HG02840 (cell line): ENCODE measurements around the gene BAZ1B.
"Not testable (repeated sequence)": the region's sequence is repeated elsewhere in the genome, so short reads cannot be mapped to it uniquely, and the experiment has no call there.

Experiments
- ATAC-seq: cut with Tn5 transposase; IDR thresholded peaks from one replicate; pipeline ENCODE4 v1.9.1; 2021; ENCODE audit warnings: mild to moderate bottlenecking, moderate library complexity, moderate number of reproducible peaks; ENCODE audit not compliant: unreplicated experiment, low FRiP score

BAZ1B gene

GRCh38 chr7:73539709-73540108 is 17.6 kb upstream of the BAZ1B start:
- ATAC-seq: no peak

- not testable (repeated sequence) for ATAC-seq
Observed at GRCh38 chr7:73538510-73538909, 16.4 kb upstream of the BAZ1B start.

GRCh38 chr7:73537051-73537450 is 15.0 kb upstream of the BAZ1B start:
- no peak for ATAC-seq

- ATAC-seq: no peak
Observed at GRCh38 chr7:73536479-73536878, 14.4 kb upstream of the BAZ1B start.

DNA sequence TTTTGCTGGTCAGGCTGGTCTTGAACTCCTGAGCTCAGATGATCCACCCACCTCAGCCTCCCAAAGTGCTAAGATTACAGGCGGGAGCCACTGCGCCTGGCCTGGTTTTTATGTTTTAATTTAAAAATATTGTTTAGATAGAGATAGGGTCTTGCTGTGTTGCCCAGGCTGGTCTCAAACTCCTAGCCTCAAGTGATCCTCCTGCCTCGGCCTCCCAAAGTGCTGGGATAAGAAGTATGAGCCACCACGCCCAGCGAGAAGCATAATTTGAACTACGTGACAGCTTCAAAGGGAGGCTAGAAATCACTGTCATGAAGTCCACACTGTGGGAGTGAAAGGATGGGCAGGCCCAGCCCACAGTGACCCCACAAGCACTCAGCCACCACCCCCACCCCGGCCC is 13.8 kb upstream of the BAZ1B start:
- ATAC-seq: not testable (repeated sequence)

DNA sequence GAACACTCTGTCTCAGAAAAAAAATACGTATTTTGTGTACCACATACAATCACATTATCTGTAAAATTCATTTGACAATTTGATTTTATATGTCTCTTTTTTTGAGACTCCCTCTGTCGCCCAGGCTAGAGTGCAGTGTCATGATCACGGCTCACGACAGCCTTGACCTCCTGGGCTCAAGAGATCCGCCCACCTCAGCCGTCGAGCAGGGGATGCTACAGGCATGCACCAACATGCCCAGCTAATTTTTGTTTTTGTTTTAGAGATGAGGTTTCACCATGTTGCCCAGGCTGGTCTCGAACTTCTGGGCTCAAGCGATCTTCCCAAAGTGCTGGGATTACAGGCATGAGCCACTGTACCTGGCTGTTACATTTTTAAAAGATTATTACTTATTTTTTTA is 11.6 kb upstream of the BAZ1B start:
- no peak for ATAC-seq

DNA sequence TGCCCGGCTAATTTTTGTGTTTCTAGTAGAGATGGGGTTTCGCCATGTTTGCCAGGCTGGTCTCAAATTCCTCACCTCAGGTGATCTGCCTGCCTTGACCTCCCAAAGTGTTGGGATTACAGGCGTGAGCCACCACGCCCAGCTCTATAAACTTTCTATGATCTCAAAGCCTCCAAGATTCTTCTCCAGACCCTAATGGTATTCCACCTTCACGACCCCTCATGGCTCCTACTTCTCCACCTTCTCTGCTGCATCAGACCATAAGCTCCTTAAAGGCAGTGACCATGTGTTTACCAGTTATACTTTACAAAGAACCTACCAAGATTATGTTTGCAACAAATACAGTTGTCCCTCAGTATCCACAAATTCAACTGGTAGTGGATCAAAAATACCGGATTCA is 10.1 kb upstream of the BAZ1B start:
- ATAC-seq: no peak

DNA sequence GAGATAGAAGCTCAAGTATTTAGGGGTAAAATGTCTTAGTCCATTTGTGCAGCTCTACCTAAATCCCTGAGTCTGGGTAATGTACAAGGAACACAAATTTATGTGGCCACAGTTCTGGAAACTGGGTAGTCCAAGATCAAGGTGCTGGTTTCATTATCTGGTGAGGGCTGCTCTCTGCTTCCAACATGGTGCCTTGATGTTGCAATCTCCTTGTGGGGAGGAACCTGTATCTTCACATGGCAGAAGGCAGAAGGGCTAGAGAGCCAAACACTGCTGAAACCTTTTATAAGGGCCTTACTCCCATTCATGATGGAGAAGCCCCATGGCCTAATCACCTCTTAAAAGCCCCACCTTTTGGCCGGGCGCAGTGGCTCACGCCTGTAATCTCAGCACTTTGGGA is 8.7 kb upstream of the BAZ1B start:
- ATAC-seq: no peak

DNA sequence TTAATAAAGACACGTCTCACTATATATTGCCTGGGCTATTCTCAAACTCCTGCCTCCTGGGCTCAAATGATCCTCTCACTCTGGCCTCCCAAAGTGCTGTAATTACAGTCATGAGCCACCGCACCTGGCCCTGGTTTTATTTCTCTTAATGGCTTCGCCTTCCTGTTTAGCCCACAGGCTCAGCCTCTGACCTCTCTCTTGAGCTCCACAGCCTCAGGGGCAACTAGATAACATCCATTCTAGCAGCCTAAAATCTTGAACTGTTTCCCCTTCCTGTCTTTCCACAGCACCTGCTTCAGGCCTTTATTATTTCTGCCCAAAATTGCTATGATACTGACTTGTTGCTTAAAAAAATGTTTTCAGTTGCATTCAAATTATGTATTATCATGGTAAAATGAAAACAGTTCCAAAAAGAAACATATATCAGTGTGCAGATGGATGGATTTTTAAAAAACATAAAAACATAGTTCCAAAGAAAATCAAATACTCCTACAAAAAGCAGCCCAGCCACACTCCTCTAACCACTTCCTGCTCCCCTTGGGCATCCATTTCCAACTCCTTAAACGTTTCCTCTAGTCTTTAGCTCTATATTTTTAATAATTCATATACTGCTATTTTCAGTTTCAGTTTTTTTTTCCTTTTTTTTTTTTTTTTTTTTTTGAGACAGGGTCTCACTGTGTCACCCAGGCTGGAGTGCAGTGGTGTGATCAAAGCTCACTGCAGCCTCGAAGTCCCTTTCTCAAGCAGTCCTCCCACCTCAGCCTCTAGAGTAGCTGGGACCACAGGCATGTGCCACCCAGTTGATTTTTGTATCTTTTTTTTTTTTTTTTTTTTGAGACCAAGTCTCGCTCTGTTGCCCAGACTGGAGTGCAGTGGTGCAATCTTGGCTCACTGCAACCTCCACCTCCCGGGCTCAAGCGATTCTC is 5.1 kb upstream of the BAZ1B start:
- no peak for ATAC-seq

DNA sequence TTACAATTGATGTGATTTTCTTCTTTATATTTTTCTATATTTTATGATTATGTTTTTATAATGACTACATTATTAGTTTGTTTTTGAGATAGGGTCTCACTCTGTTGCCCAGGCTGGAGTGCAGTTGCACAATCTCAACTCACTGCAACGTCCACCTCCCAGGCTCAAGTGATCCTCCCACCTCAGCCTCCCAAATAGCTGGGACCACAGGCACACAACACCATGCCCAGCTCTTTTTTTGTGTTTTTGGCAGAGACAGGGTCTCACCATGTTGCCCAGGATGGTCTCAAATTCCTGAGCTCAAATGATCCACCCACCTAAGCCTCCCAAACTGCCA is 4.0 kb upstream of the BAZ1B start:
- ATAC-seq: not testable (repeated sequence)

DNA sequence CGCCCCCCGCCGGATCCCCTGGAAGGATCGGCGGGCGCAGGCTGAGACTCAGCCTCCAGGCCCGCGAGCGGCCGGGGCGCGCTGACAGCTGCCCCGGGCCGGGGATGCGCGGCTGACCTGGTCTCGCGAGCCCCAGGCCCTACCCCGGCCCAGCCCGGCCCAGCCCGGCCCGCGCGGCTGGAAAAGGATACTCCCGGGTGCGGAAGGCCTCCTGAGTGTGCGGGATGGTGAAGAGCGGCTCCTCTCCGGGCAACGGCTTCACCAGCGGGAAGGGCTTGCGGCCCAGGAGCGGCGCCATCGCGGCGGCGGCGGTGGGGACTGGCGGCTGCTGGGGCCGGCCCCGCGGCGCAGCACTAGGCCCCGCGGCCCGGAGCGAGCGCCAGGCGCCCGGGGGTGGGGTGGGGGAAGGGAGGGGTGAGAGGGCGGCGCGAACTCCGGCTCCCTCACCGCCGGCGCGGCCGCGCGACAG is 423 bp downstream of the BAZ1B start:
- ATAC-seq: peak; percentile 48

GRCh38 chr7:73520673-73521635 is 1.1 kb downstream of the BAZ1B start:
- ATAC-seq: no peak

- ATAC-seq: no peak
Observed at GRCh38 chr7:73519867-73520672, 2.0 kb downstream of the BAZ1B start.

DNA sequence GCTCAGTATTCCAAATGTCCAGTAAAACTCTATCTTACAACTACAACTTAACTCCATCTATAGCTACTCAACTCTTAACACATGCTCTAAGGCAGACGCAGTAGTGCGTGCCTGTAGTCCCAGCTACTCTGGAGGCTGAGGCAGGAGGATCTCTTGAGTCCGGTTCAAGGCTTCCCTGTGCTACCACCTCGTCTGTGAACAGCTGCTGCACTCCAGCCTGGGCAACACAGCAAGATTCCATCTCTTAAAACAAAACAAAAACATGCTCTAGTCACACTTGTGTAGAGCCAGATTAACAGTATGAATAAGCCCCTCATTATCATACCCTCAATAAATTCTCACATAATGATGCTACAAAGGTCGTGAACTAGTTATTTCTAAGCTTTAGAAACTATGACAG is 3.6 kb downstream of the BAZ1B start:
- ATAC-seq: no peak

- ATAC-seq: no peak
Observed at GRCh38 chr7:73517241-73517995, 4.7 kb downstream of the BAZ1B start.

DNA sequence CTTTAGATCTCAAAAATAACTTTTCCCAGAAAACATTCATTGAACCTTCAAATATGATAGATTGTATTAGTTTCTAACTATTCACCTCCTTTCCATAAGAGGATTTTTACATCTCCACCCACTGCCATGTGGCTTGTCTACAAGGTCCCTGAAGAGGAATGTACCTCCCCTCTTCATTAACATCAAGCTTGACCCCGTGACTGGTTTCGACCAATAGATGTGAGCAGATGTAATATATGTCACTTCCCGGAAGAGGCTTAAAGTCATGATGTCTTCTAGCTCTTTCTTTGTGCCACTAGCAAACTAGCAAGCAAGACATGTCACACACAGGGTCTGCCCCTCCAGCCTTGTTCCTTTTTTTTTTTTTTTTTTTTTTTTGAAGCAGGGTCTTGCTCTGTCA is 6.9 kb downstream of the BAZ1B start:
- ATAC-seq: no peak

DNA sequence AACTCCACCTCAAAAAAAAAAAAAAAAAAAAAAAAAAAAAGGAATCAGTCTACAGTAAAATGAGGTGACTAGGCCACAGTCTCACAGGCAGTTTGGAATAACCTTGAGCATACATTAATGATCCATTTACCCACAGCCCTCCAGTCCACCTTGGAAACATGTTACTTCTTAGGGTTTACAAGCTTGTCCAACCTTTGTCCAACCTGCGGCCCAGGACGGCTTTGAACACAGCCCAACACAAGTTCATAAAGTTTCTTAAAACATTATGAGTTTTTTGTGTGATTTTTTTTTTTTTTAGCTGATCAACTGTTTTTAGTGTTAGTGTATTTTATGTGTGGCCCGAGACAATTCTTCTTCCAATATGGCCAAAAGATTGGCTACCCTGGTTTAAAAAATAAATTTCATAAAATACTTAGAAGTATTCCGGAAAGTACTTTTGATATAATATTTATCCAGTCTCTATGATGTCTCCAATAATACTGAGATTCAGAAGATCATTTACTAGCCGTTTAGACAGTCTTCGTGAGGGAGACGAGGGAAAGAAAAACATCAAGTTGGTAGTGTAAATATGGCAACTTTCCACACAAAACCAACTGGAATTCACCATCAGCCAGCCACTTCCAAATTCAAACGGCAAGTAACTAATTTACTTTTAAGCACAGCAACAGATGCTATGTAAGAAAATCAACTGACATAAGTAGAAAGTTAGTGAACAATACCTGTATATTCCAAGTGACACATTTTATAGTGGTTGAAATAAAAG is 9.9 kb downstream of the BAZ1B start:
- ATAC-seq: no peak

DNA sequence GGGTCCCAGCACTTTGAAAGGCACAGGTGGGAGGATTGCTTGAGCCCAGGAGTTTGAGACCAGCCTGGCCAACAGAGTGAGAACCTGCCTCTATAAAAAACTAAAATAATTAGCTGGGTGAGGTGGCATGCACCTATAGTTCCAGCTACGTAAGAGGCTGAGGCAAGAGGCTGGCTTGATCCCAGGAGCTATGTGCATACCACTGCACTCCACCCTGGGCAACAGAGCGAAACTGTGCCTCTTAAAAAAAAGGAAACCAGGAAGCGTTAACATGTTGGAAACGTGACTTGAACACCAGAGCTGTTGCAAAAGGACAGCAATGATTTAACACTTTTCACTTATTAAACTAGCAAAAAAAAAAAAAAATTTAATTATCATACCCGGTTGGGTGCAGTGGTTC is 12.6 kb downstream of the BAZ1B start:
- no peak for ATAC-seq

DNA sequence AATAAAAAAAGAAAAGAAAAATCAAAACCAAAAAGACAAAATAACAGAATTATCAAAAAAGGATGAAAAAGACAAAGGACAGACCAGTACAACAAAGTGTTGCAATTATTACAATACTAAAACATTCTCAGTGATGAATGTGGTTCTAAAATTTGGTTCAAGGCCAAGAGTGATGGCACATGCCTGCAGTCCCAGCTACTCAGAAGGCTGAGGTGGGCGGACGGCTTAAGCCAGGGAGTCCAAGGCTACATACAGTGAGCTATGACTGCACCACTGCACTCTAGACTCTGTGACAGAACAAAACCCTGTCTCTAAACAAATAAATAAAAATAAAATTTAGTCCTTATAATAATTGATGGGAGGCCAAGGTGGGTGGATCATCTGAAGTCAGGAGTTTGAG is 14.5 kb downstream of the BAZ1B start:
- ATAC-seq: no peak
